ENCODE results near the gene PIEZO2. TPM values are rescaled to one million over a fixed set of nuclear protein-coding genes. Genes with fewer than 3 reads are reported as not detected.

Gene PIEZO2
- total RNA-seq, 1 donor from 2014 or later, result 4.2 TPM

DNA sequence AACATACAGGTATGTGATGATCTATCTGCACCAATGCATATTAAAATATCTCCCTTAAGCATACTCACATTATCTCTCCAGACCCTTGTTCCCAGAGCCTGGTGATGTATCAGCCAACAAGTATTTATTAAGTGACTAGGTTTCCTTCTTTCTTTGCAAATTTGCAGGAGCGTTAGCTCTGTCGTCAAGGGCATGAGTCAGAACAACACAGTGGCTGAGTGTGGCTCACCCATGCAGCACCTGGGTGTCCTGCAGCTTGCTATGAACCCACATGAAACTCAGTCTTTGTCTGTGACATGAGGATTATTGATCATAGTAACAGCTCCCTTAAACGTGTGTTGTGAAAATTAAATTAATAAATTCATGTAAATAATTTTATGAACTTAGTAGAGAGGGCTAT, 96.6 kb downstream of the PIEZO2 start:
- Histone ChIP-seq H3K27me3 (no peaks in the 10 kb centered on the region), H3K9me3 (ENCODE audit: low read depth) (no peaks in the 10 kb centered on the region), H2AFZ (replicated peaks) (no peak overlapping the region), H3K4me3 (no peak overlapping the region), H3K79me2 (ENCODE audit: low read depth) (no peaks in the 10 kb centered on the region), H3F3A (ENCODE audit: low read depth) (no peaks in the 10 kb centered on the region), H3K27ac (no peak overlapping the region), H3K36me3 (no peaks in the 10 kb centered on the region), H4K20me1 (ENCODE audit: low read depth) (no peaks in the 10 kb centered on the region), H3K9ac (no peak overlapping the region), H3K4me1 (no peaks in the 10 kb centered on the region), H3K4me2 (no peak overlapping the region)
- H3K27me3 Mint-ChIP-seq (ENCODE audit: insufficient read depth, low read depth), result no peaks in the 10 kb centered on the region
- no peak overlapping the region for H3K4me3 Mint-ChIP-seq
- no peaks in the 10 kb centered on the region for H3K4me1 Mint-ChIP-seq
- DNase-seq (ENCODE audit: low spot score), result no peak
- peaks cover 2% of the 10 kb centered on the region for H3K9me3 Mint-ChIP-seq
- no peak overlapping the region for H3K27ac Mint-ChIP-seq
- H3K36me3 Mint-ChIP-seq, result peaks cover 2% of the 10 kb centered on the region
- TF ChIP-seq, protein P1, sequence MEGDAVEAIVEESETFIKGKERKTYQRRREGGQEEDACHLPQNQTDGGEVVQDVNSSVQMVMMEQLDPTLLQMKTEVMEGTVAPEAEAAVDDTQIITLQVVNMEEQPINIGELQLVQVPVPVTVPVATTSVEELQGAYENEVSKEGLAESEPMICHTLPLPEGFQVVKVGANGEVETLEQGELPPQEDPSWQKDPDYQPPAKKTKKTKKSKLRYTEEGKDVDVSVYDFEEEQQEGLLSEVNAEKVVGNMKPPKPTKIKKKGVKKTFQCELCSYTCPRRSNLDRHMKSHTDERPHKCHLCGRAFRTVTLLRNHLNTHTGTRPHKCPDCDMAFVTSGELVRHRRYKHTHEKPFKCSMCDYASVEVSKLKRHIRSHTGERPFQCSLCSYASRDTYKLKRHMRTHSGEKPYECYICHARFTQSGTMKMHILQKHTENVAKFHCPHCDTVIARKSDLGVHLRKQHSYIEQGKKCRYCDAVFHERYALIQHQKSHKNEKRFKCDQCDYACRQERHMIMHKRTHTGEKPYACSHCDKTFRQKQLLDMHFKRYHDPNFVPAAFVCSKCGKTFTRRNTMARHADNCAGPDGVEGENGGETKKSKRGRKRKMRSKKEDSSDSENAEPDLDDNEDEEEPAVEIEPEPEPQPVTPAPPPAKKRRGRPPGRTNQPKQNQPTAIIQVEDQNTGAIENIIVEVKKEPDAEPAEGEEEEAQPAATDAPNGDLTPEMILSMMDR (IDR thresholded peaks at IDR 0.05), result no peak
- TF ChIP-seq EZH2 (IDR thresholded peaks at IDR 0.05) (no peak), EZH2phosphoT487 (IDR thresholded peaks at IDR 0.05) (no peak)

DNA sequence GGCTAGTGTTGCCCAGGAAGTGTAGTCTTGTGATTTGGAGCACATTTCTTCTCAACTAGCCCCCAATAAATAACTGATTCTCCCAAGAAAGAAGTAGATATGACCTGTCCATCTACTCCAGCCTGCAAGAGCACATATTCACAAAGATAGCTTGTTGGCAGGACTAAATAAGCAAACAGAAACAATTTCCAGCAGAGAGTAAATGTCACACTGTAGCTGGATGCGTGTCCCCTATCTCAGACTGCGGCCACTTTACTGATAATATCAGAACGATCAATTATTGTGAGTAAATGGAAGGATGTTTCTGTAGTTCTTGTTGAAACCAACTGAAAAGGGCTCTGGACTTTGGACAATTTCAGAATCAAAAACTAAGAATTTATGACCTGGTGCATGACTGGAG, 97.9 kb downstream of the PIEZO2 start:
- no peaks in the 10 kb centered on the region for H3K27me3 Mint-ChIP-seq (ENCODE audit: insufficient read depth, low read depth)
- TF ChIP-seq, protein P1 (IDR thresholded peaks at IDR 0.05), result no peak
- TF ChIP-seq EZH2phosphoT487 (IDR thresholded peaks at IDR 0.05), result no peak
- TF ChIP-seq EZH2 (IDR thresholded peaks at IDR 0.05), result no peak

DNA sequence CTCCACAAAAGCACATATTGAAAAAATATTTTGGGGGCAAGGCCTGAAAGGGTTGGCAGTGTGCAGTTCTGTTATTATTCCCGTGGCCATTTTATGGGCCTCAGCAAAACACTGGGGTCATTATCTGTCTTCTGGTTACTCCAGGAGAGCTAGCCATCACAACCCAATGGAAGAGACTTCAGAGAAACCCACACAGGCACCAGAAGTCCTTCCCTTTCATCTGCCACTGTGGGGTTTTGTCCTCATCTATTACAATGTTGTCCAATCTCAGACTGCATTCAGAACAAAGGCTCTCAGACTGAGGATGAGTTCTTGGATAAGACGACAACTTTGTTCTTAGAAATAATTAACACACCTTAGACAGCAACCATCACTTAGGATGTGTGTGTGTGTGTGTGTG, 98.4 kb downstream of the PIEZO2 start:
- no peaks in the 10 kb centered on the region for H3K9me3 Mint-ChIP-seq

More for the DNA sequence above, 97.9 kb downstream of the PIEZO2 start:
- Mint-ChIP-seq H3K4me3 (no peak overlapping the region), H3K4me1 (no peaks in the 10 kb centered on the region), H3K9me3 (no peaks in the 10 kb centered on the region), H3K36me3 (peaks cover 2% of the 10 kb centered on the region), H3K27ac (no peak overlapping the region)
- Histone ChIP-seq H3K36me3 (no peaks in the 10 kb centered on the region), H2AFZ (replicated peaks) (no peak overlapping the region), H3K9me3 (ENCODE audit: low read depth) (no peaks in the 10 kb centered on the region), H3K27me3 (no peaks in the 10 kb centered on the region), H3F3A (ENCODE audit: low read depth) (no peaks in the 10 kb centered on the region), H3K4me3 (no peak overlapping the region), H3K79me2 (ENCODE audit: low read depth) (no peaks in the 10 kb centered on the region), H3K27ac (no peak overlapping the region), H3K9ac (no peak overlapping the region), H3K4me1 (no peaks in the 10 kb centered on the region), H4K20me1 (ENCODE audit: low read depth) (no peaks in the 10 kb centered on the region), H3K4me2 (no peak overlapping the region)
- no peak for DNase-seq (ENCODE audit: low spot score)

More for the DNA sequence above, 98.4 kb downstream of the PIEZO2 start:
- Histone ChIP-seq H3K36me3 (no peaks in the 10 kb centered on the region), H4K20me1 (ENCODE audit: low read depth) (no peaks in the 10 kb centered on the region), H3F3A (ENCODE audit: low read depth) (no peaks in the 10 kb centered on the region), H3K27me3 (no peaks in the 10 kb centered on the region), H3K9me3 (ENCODE audit: low read depth) (no peaks in the 10 kb centered on the region), H2AFZ (replicated peaks) (no peak overlapping the region), H3K4me1 (no peaks in the 10 kb centered on the region), H3K79me2 (ENCODE audit: low read depth) (no peaks in the 10 kb centered on the region), H3K27ac (no peak overlapping the region), H3K4me2 (no peak overlapping the region), H3K9ac (no peak overlapping the region), H3K4me3 (no peak overlapping the region)
- TF ChIP-seq EZH2phosphoT487 (IDR thresholded peaks at IDR 0.05) (no peak), EZH2 (IDR thresholded peaks at IDR 0.05) (no peak)
- TF ChIP-seq, protein P1 (IDR thresholded peaks at IDR 0.05), result no peak
- no peak overlapping the region for H3K4me3 Mint-ChIP-seq
- H3K27ac Mint-ChIP-seq, result no peak overlapping the region
- no peak for DNase-seq (ENCODE audit: low spot score)
- peaks cover 2% of the 10 kb centered on the region for H3K4me1 Mint-ChIP-seq
- H3K27me3 Mint-ChIP-seq (ENCODE audit: insufficient read depth, low read depth), result no peaks in the 10 kb centered on the region
- peaks cover 2% of the 10 kb centered on the region for H3K36me3 Mint-ChIP-seq
